Stimulated activated CD4-positive, alpha-beta T cell treated with anti-CD3 and anti-CD28 coated beads, Interleukin-2, amount 100 ng/mL, for 24 hours (primary cell): Measurements from ENCODE around the gene RAP1GDS1.
A peak's percentile ranks its signal among the peaks of the same experiment; 100 is the strongest.
"Not testable (repeated sequence)": the region's sequence is repeated elsewhere in the genome, so short reads cannot be mapped to it uniquely, and the experiment has no call there.

Source experiments
- DNase-seq, 2 donors: peaks; one replicate each; pipeline ENCODE4 v3.0.0-alpha.2; 2020

Gene RAP1GDS1

GRCh38 chr4:98447648-98448047 is 186.5 kb downstream of the RAP1GDS1 start:
- no peak for DNase-seq

- DNase-seq: peak in 1 of 2 donors; percentile 14
Measured at GRCh38 chr4:98448908-98449307, 187.7 kb downstream of the RAP1GDS1 start.

- DNase-seq: no peak
Measured at GRCh38 chr4:98452091-98452490, 190.9 kb downstream of the RAP1GDS1 start.

- not testable (repeated sequence) for DNase-seq
Measured at GRCh38 chr4:98457422-98457821, 196.2 kb downstream of the RAP1GDS1 start.

GRCh38 chr4:98461121-98461865 is 200.1 kb downstream of the RAP1GDS1 start:
- not testable (repeated sequence) for DNase-seq

- no peak for DNase-seq
Measured at GRCh38 chr4:98462487-98462886, 201.3 kb downstream of the RAP1GDS1 start.

GRCh38 chr4:98466868-98467599 is 205.8 kb downstream of the RAP1GDS1 start:
- DNase-seq: no peak

- DNase-seq: peak; percentile 68 to 75
Measured at GRCh38 chr4:98467627-98468072, 206.5 kb downstream of the RAP1GDS1 start.

GRCh38 chr4:98468709-98469108 is 207.5 kb downstream of the RAP1GDS1 start:
- no peak for DNase-seq

- no peak for DNase-seq
Measured at GRCh38 chr4:98469771-98470170, 208.6 kb downstream of the RAP1GDS1 start.

GRCh38 chr4:98470366-98470765 is 209.2 kb downstream of the RAP1GDS1 start:
- DNase-seq: no peak

GRCh38 chr4:98470831-98471230 is 209.6 kb downstream of the RAP1GDS1 start:
- no peak for DNase-seq

- no peak for DNase-seq
Measured at GRCh38 chr4:98473046-98473445, 211.9 kb downstream of the RAP1GDS1 start.

GRCh38 chr4:98474408-98474844 is 213.2 kb downstream of the RAP1GDS1 start:
- DNase-seq: no peak

- no peak for DNase-seq
Measured at GRCh38 chr4:98476891-98477290, 215.7 kb downstream of the RAP1GDS1 start.

- DNase-seq: not testable (repeated sequence)
Measured at GRCh38 chr4:98479590-98479989, 218.4 kb downstream of the RAP1GDS1 start.

- DNase-seq: no peak
Measured at GRCh38 chr4:98480535-98480934, 219.4 kb downstream of the RAP1GDS1 start.

GRCh38 chr4:98481167-98481566 is 220.0 kb downstream of the RAP1GDS1 start:
- DNase-seq: no peak

- no peak for DNase-seq
Measured at GRCh38 chr4:98482503-98482846, 221.3 kb downstream of the RAP1GDS1 start.

- peak; percentile 30 to 56 for DNase-seq
Measured at GRCh38 chr4:98482847-98483806, 221.9 kb downstream of the RAP1GDS1 start.

- no peak for DNase-seq
Measured at GRCh38 chr4:98484031-98484430, 222.8 kb downstream of the RAP1GDS1 start.

- peak in 1 of 2 donors; percentile 17 for DNase-seq
Measured at GRCh38 chr4:98485816-98486345, 224.7 kb downstream of the RAP1GDS1 start.

GRCh38 chr4:98490251-98490650 is 229.1 kb downstream of the RAP1GDS1 start:
- DNase-seq: no peak
